Measurements from ENCODE around the gene SMOC1.

SMOC1 gene

GRCh38 chr14:69957986-69958385 lies 78.8 kb downstream of the SMOC1 start:
- Histone ChIP-seq H3K36me3 (ENCODE audit: insufficient read depth, low read length) (no peaks in the 10 kb centered on the region), H3K4me2 (ENCODE audit: low read length) (no peak overlapping the region), H3K9me3 (ENCODE audit: low read length) (no peaks in the 10 kb centered on the region), H3K4me3 (ENCODE audit: low read depth, low read length, poor library complexity, severe bottlenecking) (no peak overlapping the region), H3K27me3 (ENCODE audit: insufficient read depth, low read length) (no peaks in the 10 kb centered on the region), H3K9ac (ENCODE audit: low read length) (no peak overlapping the region), H2AFZ (ENCODE audit: low read length) (no peak overlapping the region), H3K9me2 (ENCODE audit: low read depth, low read length) (no peaks in the 10 kb centered on the region), H3K4me1 (ENCODE audit: insufficient read depth, low read length, severe bottlenecking) (no peaks in the 10 kb centered on the region), H3K27ac (ENCODE audit: low read depth, low read length, poor library complexity, severe bottlenecking) (no peak overlapping the region), H3K79me2 (ENCODE audit: insufficient read depth, low read length) (no peaks in the 10 kb centered on the region), H3F3A (ENCODE audit: insufficient read depth, low read length) (no peaks in the 10 kb centered on the region), H4K20me1 (ENCODE audit: insufficient read depth, low read length) (no peaks in the 10 kb centered on the region)
- TF ChIP-seq CTCF (IDR thresholded peaks at IDR 0.05; ENCODE audit: low read length), result no peak
- TF ChIP-seq EZH2 (IDR thresholded peaks at IDR 0.05; ENCODE audit: borderline replicate concordance, low read length), result no peak

GRCh38 chr14:69959136-69959535 lies 79.9 kb downstream of the SMOC1 start:
- Histone ChIP-seq H3K79me2 (ENCODE audit: insufficient read depth, low read length) (no peaks in the 10 kb centered on the region), H3K4me1 (ENCODE audit: insufficient read depth, low read length, severe bottlenecking) (no peaks in the 10 kb centered on the region), H3K4me2 (ENCODE audit: low read length) (no peak overlapping the region), H3K9me2 (ENCODE audit: low read depth, low read length) (no peaks in the 10 kb centered on the region), H3K9me3 (ENCODE audit: low read length) (no peaks in the 10 kb centered on the region), H3K27me3 (ENCODE audit: insufficient read depth, low read length) (no peaks in the 10 kb centered on the region), H2AFZ (ENCODE audit: low read length) (no peak overlapping the region), H3K27ac (ENCODE audit: low read depth, low read length, poor library complexity, severe bottlenecking) (no peak overlapping the region), H3F3A (ENCODE audit: insufficient read depth, low read length) (no peaks in the 10 kb centered on the region), H3K36me3 (ENCODE audit: insufficient read depth, low read length) (no peaks in the 10 kb centered on the region), H3K4me3 (ENCODE audit: low read depth, low read length, poor library complexity, severe bottlenecking) (no peak overlapping the region), H4K20me1 (ENCODE audit: insufficient read depth, low read length) (no peaks in the 10 kb centered on the region), H3K9ac (ENCODE audit: low read length) (no peak overlapping the region)
- no peak for TF ChIP-seq CTCF (IDR thresholded peaks at IDR 0.05; ENCODE audit: low read length)
- no peak for TF ChIP-seq EZH2 (IDR thresholded peaks at IDR 0.05; ENCODE audit: borderline replicate concordance, low read length)

- no peaks in the 10 kb centered on the region for H3K4me1 ChIP-seq (ENCODE audit: insufficient read depth, low read length, severe bottlenecking)
- H4K20me1 ChIP-seq (ENCODE audit: insufficient read depth, low read length), result no peaks in the 10 kb centered on the region
- no peaks in the 10 kb centered on the region for H3K79me2 ChIP-seq (ENCODE audit: insufficient read depth, low read length)
- no peaks in the 10 kb centered on the region for H3K27me3 ChIP-seq (ENCODE audit: insufficient read depth, low read length)
- no peak overlapping the region for H3K27ac ChIP-seq (ENCODE audit: low read depth, low read length, poor library complexity, severe bottlenecking)
- no peaks in the 10 kb centered on the region for H3K36me3 ChIP-seq (ENCODE audit: insufficient read depth, low read length)
- H3F3A ChIP-seq (ENCODE audit: insufficient read depth, low read length), result no peaks in the 10 kb centered on the region
- no peak overlapping the region for H2AFZ ChIP-seq (ENCODE audit: low read length)
- TF ChIP-seq EZH2 (IDR thresholded peaks at IDR 0.05; ENCODE audit: borderline replicate concordance, low read length) (no peak), CTCF (IDR thresholded peaks at IDR 0.05; ENCODE audit: low read length) (no peak)
- no peaks in the 10 kb centered on the region for H3K9me2 ChIP-seq (ENCODE audit: low read depth, low read length)
- no peak overlapping the region for H3K4me3 ChIP-seq (ENCODE audit: low read depth, low read length, poor library complexity, severe bottlenecking)
- H3K9ac ChIP-seq (ENCODE audit: low read length), result no peak overlapping the region
- H3K4me2 ChIP-seq (ENCODE audit: low read length), result no peak overlapping the region
- H3K9me3 ChIP-seq (ENCODE audit: low read length), result no peaks in the 10 kb centered on the region
Observed at GRCh38 chr14:69960296-69960695, 81.1 kb downstream of the SMOC1 start.
